HAP-1 (cell line): Measurements from ENCODE around the gene SMIM41.

Experiments used
- DNase-seq, 2 experiments: peaks; one replicate each; pipeline ENCODE4 v3.0.0-alpha.2; 2016 to 2020; ENCODE audit warnings: low spot score in 2 of 2
- H3K27me3 ChIP-seq: fragments of 250-450 bp; sonication (Bioruptor Pico); 2 replicates; pipeline ENCODE4 v1.5.1; 2020; ENCODE audit warnings: low read depth, mild to moderate bottlenecking, moderate library complexity
- H3K36me3 ChIP-seq: fragments of 250-450 bp; sonication (Bioruptor Pico); replicated peaks from 2 replicates; pipeline ENCODE4 v1.5.1; 2020; ENCODE audit warnings: mild to moderate bottlenecking
- H3K4me1 ChIP-seq: fragments of 250-450 bp; sonication (Bioruptor Pico); 2 replicates; pipeline ENCODE4 v1.5.1; 2020; ENCODE audit warnings: mild to moderate bottlenecking
- H3K4me3 ChIP-seq: fragments of 250-450 bp; sonication (Bioruptor Pico); 2 replicates; pipeline ENCODE4 v1.5.1; 2020; ENCODE audit warnings: mild to moderate bottlenecking, moderate library complexity
- H3K9me3 ChIP-seq: fragments of 250-450 bp; sonication (Bioruptor Pico); 2 replicates; pipeline ENCODE4 v1.5.1; 2020; ENCODE audit warnings: mild to moderate bottlenecking, moderate library complexity
- in situ Hi-C: fragments of 300-500 bp; cut with MboI; formaldehyde crosslinking; loops from 3 replicates; pipeline ENCODE4 v1.14.3; 2020; ENCODE audit warnings: low sequenced_read_pairs, inconsistent platforms, mixed read lengths

The SMIM41 gene

GRCh38 chr12:52054833-52055730, 24.4 kb upstream of the SMIM41 start:
- peaks cover 13% of the 10 kb centered on the region for H3K4me1 ChIP-seq
- no peaks in the 10 kb centered on the region for H3K27me3 ChIP-seq
- H3K4me3 ChIP-seq, result no peak overlapping the region
- H3K36me3 ChIP-seq, result peaks cover 28% of the 10 kb centered on the region
- DNase-seq, result no peak
- no peaks in the 10 kb centered on the region for H3K9me3 ChIP-seq
- in situ Hi-C loops, result no loop called here

- Histone ChIP-seq H3K36me3 (peaks cover 28% of the 10 kb centered on the region), H3K4me3 (no peak overlapping the region), H3K4me1 (peaks cover 6% of the 10 kb centered on the region; the same call in 1 of the 2 replicates), H3K27me3 (no peaks in the 10 kb centered on the region), H3K9me3 (no peaks in the 10 kb centered on the region)
- in situ Hi-C loops, result no loop called here
- DNase-seq, result no peak
Measured at GRCh38 chr12:52055731-52056711, 23.5 kb upstream of the SMIM41 start.

GRCh38 chr12:52056801-52057637, 22.5 kb upstream of the SMIM41 start:
- no peaks in the 10 kb centered on the region for H3K9me3 ChIP-seq
- in situ Hi-C loops, result no loop called here
- DNase-seq, result no peak
- H3K27me3 ChIP-seq, result no peaks in the 10 kb centered on the region
- no peak overlapping the region for H3K4me3 ChIP-seq
- H3K36me3 ChIP-seq, result peaks cover 28% of the 10 kb centered on the region
- H3K4me1 ChIP-seq, result no peaks in the 10 kb centered on the region

- Histone ChIP-seq H3K4me1 (no peaks in the 10 kb centered on the region), H3K27me3 (no peaks in the 10 kb centered on the region), H3K9me3 (no peaks in the 10 kb centered on the region), H3K36me3 (peaks cover 28% of the 10 kb centered on the region), H3K4me3 (no peak overlapping the region)
- in situ Hi-C loops, result no loop called here
- DNase-seq, result no peak
Measured at GRCh38 chr12:52057638-52058576, 21.6 kb upstream of the SMIM41 start.

DNA sequence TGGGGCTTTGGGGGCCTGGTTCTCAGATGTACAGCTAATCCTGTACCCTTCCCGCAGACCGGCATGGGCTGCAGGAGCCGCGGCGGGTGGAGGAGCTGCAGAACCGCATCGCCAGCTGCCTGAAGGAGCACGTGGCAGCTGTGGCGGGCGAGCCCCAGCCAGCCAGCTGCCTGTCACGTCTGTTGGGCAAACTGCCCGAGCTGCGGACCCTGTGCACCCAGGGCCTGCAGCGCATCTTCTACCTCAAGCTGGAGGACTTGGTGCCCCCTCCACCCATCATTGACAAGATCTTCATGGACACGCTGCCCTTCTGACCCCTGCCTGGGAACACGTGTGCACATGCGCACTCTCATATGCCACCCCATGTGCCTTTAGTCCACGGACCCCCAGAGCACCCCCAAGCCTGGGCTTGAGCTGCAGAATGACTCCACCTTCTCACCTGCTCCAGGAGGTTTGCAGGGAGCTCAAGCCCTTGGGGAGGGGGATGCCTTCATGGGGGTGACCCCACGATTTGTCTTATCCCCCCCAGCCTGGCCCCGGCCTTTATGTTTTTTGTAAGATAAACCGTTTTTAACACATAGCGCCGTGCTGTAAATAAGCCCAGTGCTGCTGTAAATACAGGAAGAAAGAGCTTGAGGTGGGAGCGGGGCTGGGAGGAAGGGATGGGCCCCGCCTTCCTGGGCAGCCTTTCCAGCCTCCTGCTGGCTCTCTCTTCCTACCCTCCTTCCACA, 20.7 kb upstream of the SMIM41 start:
- Histone ChIP-seq H3K4me3 (no peak overlapping the region), H3K36me3 (peaks cover 28% of the 10 kb centered on the region), H3K4me1 (no peaks in the 10 kb centered on the region), H3K27me3 (no peaks in the 10 kb centered on the region), H3K9me3 (no peaks in the 10 kb centered on the region)
- no peak for DNase-seq
- in situ Hi-C loops, result no loop called here

DNA sequence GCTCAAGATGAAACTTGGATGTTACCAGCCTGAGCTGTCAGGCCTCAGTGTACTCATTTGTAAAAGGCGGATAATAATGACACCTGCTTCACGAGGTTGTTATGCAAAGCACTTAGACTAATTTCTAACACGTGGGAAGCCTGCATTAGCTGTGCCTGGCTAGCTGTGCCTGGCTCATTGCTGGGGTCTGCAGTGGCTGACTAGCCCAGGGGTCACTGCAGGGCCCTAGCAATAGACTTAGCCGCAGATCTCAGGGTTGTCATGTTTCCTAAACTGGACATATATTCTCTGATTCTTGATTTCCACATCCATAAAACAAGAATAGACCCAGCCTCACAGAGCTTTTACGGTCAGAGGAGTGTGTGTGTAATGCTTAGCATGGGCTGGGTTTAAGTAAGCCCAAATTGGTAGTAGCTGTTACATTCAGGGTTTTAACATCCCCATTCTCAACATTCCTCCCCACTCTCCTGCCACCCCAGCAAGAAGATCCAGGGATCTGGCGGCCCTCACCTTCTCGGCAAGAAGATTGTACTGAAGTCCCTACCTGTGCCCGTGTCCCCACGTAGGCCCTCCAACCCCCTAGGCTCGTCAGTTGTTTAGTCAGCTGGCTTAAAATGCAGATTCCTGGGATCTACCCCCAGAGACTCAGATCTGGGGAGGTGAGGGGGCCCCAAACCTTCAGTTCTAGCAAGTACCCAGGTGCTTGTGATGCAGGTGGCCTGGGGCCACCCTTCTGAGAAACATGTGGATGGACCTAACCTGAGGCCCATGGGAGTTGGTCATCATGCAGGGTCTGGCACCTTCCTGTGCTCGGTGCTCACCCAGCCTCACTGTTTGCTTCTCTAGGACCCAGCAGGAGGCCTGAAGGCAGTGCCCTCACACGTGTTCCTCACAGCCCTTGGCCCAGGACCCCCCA, 19.7 kb upstream of the SMIM41 start:
- H3K4me1 ChIP-seq, result no peaks in the 10 kb centered on the region
- in situ Hi-C loops, result no loop called here
- peaks cover 22% of the 10 kb centered on the region for H3K36me3 ChIP-seq
- H3K27me3 ChIP-seq, result no peaks in the 10 kb centered on the region
- H3K9me3 ChIP-seq, result no peaks in the 10 kb centered on the region
- DNase-seq, result no peak
- no peak overlapping the region for H3K4me3 ChIP-seq

DNA sequence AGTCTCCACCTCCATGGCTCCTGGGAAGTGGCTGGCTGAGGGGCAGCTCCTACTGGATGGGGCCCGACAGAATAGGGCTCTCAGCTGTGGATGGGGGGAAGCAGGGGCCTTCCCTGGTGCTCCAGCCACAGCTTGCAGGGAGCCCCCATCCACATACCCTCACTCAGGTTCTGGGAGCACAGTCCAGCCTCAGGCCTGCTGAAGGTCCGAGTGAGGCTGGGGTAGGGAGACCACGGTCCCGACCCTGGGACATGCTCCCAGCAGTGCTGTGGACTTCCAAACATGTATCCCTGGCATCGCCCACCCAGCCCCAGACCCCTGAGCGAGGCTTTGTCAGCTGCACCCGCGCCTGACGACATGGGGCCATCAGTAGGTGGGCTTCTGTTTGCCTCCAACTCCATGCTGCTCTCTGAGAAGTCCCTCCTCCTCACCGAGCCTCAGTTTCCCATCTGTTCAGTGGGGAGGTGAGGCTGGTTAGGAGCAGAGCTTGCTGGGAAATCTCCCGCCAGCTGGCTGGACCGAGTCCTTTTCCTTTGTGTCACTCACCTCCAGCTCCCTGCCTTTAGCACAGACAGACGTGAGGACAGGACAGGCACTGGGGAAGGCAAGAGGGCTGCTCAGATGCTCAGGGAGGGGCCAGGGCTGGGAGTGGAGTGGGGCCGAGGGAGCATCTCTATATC, 18.9 kb upstream of the SMIM41 start:
- Histone ChIP-seq H3K4me3 (no peak overlapping the region), H3K9me3 (no peaks in the 10 kb centered on the region), H3K4me1 (no peaks in the 10 kb centered on the region), H3K36me3 (peaks cover 19% of the 10 kb centered on the region), H3K27me3 (no peaks in the 10 kb centered on the region)
- DNase-seq, result no peak
- in situ Hi-C loops, result no loop called here

- Histone ChIP-seq H3K4me3 (no peak overlapping the region), H3K36me3 (peaks cover 17% of the 10 kb centered on the region), H3K27me3 (no peaks in the 10 kb centered on the region), H3K4me1 (no peaks in the 10 kb centered on the region), H3K9me3 (no peaks in the 10 kb centered on the region)
- no peak for DNase-seq
- in situ Hi-C loops, result no loop called here
Measured at GRCh38 chr12:52061470-52062166, 17.9 kb upstream of the SMIM41 start.

DNA sequence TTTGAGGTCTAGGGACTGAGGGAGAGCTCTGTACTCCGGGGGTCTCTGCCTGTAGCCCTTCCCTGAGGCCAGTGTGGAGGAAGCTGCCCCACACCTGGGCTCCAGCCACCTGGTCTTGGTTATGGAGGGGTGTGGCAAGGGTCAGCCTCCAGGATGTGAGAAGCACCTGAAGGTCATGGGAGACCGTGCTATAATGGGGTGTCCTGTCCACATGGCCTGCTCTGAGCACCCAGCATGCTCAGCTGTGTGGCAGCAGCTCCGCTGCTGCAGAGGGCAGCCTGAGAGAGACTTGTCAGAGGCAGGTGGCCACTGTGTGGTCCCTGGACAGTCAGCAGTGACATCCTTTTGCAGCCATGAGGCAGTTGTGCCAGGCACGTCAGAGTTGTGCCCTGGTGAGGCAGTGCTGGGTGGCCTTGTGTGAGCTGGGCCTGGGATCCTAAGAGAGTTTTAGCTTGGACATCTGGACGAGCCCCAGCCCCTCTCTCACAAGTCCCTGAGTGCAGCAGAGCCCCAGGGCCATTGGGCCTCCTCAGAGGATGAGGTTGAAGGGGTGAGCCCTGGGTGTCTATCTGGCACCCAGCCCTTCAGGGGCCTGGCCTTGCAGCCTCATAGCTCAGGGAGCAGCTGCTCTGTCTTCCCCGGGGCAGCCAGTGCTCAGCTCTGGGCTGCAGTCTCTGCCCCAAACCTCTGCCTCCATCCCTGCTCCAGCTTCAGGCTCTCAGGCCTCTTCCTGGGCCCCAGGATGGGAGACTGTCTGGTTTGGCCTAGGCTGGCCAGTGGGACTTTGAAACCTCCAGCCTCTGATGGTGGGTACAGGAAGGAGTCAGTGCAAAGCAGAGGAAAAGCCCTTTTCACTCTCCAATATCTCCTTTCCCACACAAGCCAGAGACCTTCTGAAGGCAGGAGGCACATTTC, 17.1 kb upstream of the SMIM41 start:
- DNase-seq, result no peak
- Histone ChIP-seq H3K4me3 (no peak overlapping the region), H3K27me3 (no peaks in the 10 kb centered on the region), H3K9me3 (no peaks in the 10 kb centered on the region), H3K4me1 (no peaks in the 10 kb centered on the region), H3K36me3 (peaks cover 10% of the 10 kb centered on the region)
- in situ Hi-C loops, result no loop called here
